SU-DHL-6 (cell line): ENCODE results near the gene CCDC136.

Experiments
- H2AFZ ChIP-seq: fragments of 200-600 bp; sonication (generic); 2 replicates; pipeline ENCODE4 v1.6.1; 2014; ENCODE audit warnings: low read depth, mild to moderate bottlenecking, moderate library complexity, mixed read lengths, antibody characterized with exemption, low read length; ENCODE audit not compliant: severe bottlenecking
- H3F3A ChIP-seq: fragments of 200-600 bp; shearing (Covaris generic); 2 replicates; pipeline ENCODE4 v1.6.0; 2016; ENCODE audit warnings: antibody characterized with exemption, mild to moderate bottlenecking; ENCODE audit not compliant: insufficient read depth
- H3K27ac ChIP-seq: fragments of 200-600 bp; sonication (generic); 2 replicates; pipeline ENCODE4 v1.5.1; 2016; ENCODE audit warnings: low read depth, mild to moderate bottlenecking, low read length, moderate library complexity, mixed read lengths
- H3K27me3 ChIP-seq: fragments of 200-600 bp; sonication (generic), shearing (Covaris generic); 2 replicates; pipeline ENCODE4 v1.6.0; 2014; ENCODE audit warnings: mild to moderate bottlenecking, low read length
- H3K36me3 ChIP-seq: fragments of 200-600 bp; sonication (generic); 2 replicates; pipeline ENCODE4 v1.6.1; 2014; ENCODE audit warnings: mild to moderate bottlenecking, low read length, mixed read lengths
- H3K4me2 ChIP-seq: fragments of 300-600, 200-600 bp; shearing (Covaris generic), sonication (generic); 2 replicates; pipeline ENCODE4 v1.6.0; 2014; ENCODE audit warnings: low read length, low read depth, mild to moderate bottlenecking; ENCODE audit not compliant: poor library complexity, severe bottlenecking
- H3K4me3 ChIP-seq: fragments of 200-600 bp; sonication (generic); 2 replicates; pipeline ENCODE4 v1.5.1; 2014; ENCODE audit warnings: antibody characterized with exemption, low read length, mild to moderate bottlenecking, mixed read lengths; ENCODE audit not compliant: insufficient read depth, poor library complexity, severe bottlenecking
- H3K79me2 ChIP-seq: fragments of 200-600 bp; sonication (generic); 2 replicates; pipeline ENCODE4 v1.6.1; 2014; ENCODE audit warnings: mild to moderate bottlenecking, low read length, moderate library complexity; ENCODE audit not compliant: insufficient read depth
- H3K9ac ChIP-seq: fragments of 200-600 bp; sonication (generic); 2 replicates; pipeline ENCODE4 v1.7.0; 2014; ENCODE audit warnings: mild to moderate bottlenecking, low read length
- H3K9me2 ChIP-seq: fragments of 200-600 bp; sonication (generic); replicated peaks from 2 replicates; pipeline ENCODE4 v1.6.1; 2014; ENCODE audit warnings: low read length; ENCODE audit not compliant: insufficient read depth
- H3K9me3 ChIP-seq: fragments of 200-600 bp; sonication (generic); 2 replicates; pipeline ENCODE4 v1.6.1; 2014; ENCODE audit warnings: low read length, mixed read lengths; ENCODE audit not compliant: insufficient read depth
- H4K20me1 ChIP-seq: fragments of 200-600 bp; sonication (generic); 2 replicates; pipeline ENCODE4 v1.6.1; 2014; ENCODE audit warnings: low read depth, mild to moderate bottlenecking, antibody characterized with exemption, low read length, moderate library complexity, mixed read lengths
- CTCF ChIP-seq: fragments of 200-600 bp; sonication (generic); IDR thresholded peaks from one replicate; pipeline ENCODE4 v1.5.1; 2017; ENCODE audit warnings: antibody characterized with exemption, mild to moderate bottlenecking, low read length, moderate library complexity; ENCODE audit not compliant: insufficient read depth, poor library complexity, severe bottlenecking
- EZH2phosphoT487 ChIP-seq: fragments of 200-600 bp; sonication (generic), shearing (Covaris generic); conservative IDR thresholded peaks from 2 replicates; pipeline ENCODE4 v1.6.1; 2018; ENCODE audit warnings: mild to moderate bottlenecking, antibody characterized with exemption, low read length, moderate library complexity, mixed read lengths

CCDC136 gene

GRCh38 chr7:128807191-128807590 is 15.4 kb downstream of the CCDC136 start:
- Histone ChIP-seq H3K9me3 (no peaks in the 10 kb centered on the region), H3K4me2 (no peak overlapping the region), H2AFZ (no peak overlapping the region), H3K27me3 (no peaks in the 10 kb centered on the region), H3K9ac (no peak overlapping the region), H3F3A (no peaks in the 10 kb centered on the region), H4K20me1 (no peaks in the 10 kb centered on the region), H3K9me2 (no peaks in the 10 kb centered on the region), H3K36me3 (no peaks in the 10 kb centered on the region), H3K4me3 (no peak overlapping the region), H3K27ac (no peak overlapping the region), H3K79me2 (no peaks in the 10 kb centered on the region)
- TF ChIP-seq EZH2phosphoT487 (no peak), CTCF (no peak)

- no peak overlapping the region for H3K9ac ChIP-seq
- no peaks in the 10 kb centered on the region for H3K79me2 ChIP-seq
- no peaks in the 10 kb centered on the region for H3K9me2 ChIP-seq
- no peaks in the 10 kb centered on the region for H3K36me3 ChIP-seq
- H3K9me3 ChIP-seq: no peaks in the 10 kb centered on the region
- no peak overlapping the region for H2AFZ ChIP-seq
- no peaks in the 10 kb centered on the region for H4K20me1 ChIP-seq
- no peak overlapping the region for H3K27ac ChIP-seq
- H3K27me3 ChIP-seq: no peaks in the 10 kb centered on the region
- no peak overlapping the region for H3K4me2 ChIP-seq
- no peaks in the 10 kb centered on the region for H3F3A ChIP-seq
- TF ChIP-seq EZH2phosphoT487: no peak
- TF ChIP-seq CTCF: no peak
- H3K4me3 ChIP-seq: no peak overlapping the region
Observed at GRCh38 chr7:128809363-128809762, 17.6 kb downstream of the CCDC136 start.

GRCh38 chr7:128810473-128810872 is 18.7 kb downstream of the CCDC136 start:
- H3K79me2 ChIP-seq: no peaks in the 10 kb centered on the region
- no peak for TF ChIP-seq CTCF
- no peak for TF ChIP-seq EZH2phosphoT487
- H3K9me3 ChIP-seq: no peaks in the 10 kb centered on the region
- H3K4me2 ChIP-seq: no peak overlapping the region
- H3K36me3 ChIP-seq: no peaks in the 10 kb centered on the region
- no peaks in the 10 kb centered on the region for H4K20me1 ChIP-seq
- H3K4me3 ChIP-seq: no peak overlapping the region
- H3F3A ChIP-seq: no peaks in the 10 kb centered on the region
- no peaks in the 10 kb centered on the region for H3K9me2 ChIP-seq
- H3K27ac ChIP-seq: no peak overlapping the region
- H2AFZ ChIP-seq: no peak overlapping the region
- H3K9ac ChIP-seq: no peak overlapping the region
- no peaks in the 10 kb centered on the region for H3K27me3 ChIP-seq
